Measurements from ENCODE around the gene XRRA1. TPM values are rescaled to one million over a fixed set of nuclear protein-coding genes. Genes with fewer than 3 reads are reported as not detected.
"Not testable (repeated sequence)": the region's sequence is repeated elsewhere in the genome, so short reads cannot be mapped to it uniquely, and the experiment has no call there.

XRRA1 gene
- total RNA-seq, 1 donor: 7.0 TPM

DNA sequence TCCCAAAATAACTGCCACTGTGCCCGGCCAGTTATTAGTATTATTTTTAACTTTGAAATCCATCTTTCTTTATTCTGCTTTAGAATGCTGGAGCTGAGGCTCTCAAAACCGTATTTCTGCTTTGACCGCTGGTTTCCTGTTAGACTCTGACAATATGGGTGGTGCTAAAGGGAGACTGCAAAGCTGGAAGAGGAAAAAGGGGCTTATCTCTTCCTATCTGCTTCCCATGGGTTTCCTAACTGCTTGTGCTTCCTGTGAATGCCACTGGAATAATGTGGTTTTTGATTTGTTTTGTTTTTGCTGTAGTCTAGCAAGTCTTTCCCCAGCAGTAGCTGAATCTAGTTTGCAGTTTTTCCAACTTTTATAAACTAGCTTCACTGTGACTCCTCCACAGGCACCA, 43.6 kb downstream of the XRRA1 start:
- DNase-seq (ENCODE audit: low read depth in 2 of 3, low spot score in 2 of 3): peak in 1 of 3 donors; percentile 9

DNA sequence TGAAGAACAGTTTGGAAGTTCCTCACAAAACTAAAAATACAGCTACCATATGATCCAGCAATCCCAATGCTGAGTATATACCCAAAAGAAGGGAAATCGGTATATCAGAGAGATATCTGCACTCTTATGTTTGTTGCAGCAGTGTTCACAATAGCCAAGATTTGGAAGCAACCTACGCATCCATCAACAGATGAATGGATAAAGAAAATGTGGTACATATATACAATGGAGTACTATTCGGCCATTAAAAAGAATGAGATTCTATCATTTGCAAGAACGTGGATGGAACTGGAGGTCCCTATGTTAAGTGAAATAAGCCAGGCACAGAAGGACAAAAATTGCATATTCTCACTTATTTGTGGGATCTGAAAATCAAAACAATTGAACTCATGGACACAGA, 46.5 kb downstream of the XRRA1 start:
- no peak for DNase-seq (ENCODE audit: low read depth in 2 of 3, low spot score in 2 of 3)

DNA sequence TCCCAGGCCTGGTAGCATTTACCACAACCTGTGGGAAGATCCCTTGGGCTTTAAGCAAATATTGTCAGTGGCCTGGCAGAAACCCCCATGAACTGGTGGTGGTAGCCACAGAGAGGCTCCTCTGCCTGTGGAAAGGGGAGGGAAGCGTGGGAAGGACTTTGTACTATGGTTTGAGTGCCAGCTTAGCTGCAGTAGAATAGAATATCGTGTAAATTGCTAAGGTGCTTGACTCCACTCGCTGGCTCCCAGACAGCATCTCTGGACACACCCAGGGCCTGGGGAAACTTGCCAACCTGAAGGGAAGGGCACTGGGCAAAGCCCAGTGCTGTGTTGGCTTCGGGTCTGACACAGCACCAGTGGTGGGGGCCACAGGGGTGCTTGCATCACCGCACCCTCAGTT, 52.6 kb downstream of the XRRA1 start:
- no peak for DNase-seq (ENCODE audit: low read depth in 2 of 3, low spot score in 2 of 3)

DNA sequence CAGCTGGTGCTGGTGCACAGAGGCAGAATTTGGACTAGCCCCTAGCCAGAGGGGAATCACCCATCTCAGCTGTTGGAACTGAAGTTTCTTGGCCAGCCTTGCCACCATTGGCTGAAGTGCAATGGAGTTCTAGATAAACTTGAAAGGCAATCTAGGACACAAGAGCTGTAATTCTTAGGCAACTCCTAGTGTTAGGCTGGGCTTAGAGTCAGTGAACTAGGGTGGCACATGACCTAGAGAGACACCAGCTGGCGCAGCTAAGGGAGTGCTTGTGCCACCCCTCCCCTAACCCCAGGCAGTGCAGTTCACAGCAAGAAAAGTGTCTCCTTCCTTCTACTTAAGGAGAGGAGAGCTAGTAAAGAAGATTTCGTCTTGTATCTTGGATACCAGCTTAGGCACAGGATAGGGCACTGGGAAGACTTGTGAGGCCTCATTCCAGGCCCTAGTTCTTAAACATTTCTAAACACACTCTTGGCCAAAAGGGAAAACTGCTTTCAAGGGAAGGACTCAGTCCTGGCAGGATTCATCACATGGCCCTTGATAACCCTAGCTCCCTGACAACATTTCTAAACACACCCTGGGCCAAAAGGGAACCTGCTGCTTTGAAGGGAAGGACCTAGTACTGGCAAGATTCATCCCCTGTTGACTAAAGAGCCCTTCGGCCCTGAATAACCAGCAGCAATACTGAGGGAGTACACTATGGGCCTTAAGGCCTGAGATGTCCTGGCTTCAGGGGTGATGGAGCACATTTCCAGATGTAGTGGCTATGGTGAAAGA, 53.4 kb downstream of the XRRA1 start:
- DNase-seq (ENCODE audit: low read depth in 2 of 3, low spot score in 2 of 3): no peak

DNA sequence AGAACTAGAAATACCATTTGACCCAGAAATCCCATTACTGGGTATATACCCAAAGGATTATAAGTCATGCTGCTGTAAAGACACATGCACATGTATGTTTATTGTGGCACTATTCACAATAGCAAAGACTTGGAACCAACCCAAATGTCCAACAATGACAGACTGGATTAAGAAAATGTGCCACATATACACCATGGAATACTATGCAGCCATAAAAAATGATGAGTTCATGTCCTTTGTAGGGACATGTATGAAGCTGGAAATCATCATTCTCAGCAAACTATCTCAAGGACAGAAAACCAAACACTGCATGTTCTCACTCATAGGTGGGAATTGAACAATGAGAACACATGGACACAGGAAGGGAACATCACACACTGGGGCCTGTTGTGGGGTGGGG, 55.9 kb downstream of the XRRA1 start:
- DNase-seq (ENCODE audit: low read depth in 2 of 3, low spot score in 2 of 3): not testable (repeated sequence)

DNA sequence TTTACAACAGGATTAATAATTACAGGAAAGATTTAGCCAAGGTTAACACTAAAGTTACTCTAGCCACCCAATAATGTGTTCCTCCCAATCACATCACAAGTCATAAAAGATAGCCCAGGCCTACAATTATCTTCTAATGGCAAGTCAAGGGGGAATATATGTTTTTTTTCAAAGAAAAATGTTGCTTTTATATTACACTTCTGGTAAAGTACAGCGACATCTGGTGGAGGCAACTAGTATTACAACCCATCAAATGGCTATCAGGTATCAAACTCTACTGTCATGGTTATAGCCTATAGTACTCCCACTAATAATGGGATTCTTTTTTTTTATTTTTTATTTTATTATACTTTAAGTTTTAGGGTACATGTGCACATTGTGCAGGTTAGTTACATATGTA, 71.8 kb downstream of the XRRA1 start:
- peak in 2 of 3 donors; percentile 24 to 62 for DNase-seq (ENCODE audit: low read depth in 2 of 3, low spot score in 2 of 3)

DNA sequence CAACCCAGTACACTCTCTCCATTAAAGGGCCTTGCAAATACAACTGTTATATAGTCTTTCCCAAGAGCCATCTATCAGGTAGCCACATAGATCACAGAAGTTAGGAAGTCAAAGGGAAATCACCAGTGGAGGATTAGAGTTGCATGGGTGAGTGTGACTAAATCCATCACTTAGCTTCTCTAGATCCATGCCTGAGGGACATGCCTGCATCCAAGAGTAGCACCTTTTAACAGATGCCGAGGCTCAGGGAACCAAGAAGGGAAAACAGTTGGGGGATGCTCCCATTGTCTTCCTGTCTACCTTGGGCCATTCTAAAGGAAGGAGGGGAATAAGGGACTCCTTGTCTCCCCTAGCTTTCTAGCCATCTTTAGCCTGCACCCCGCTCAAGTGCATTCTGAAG, 77.9 kb downstream of the XRRA1 start:
- peak in 1 of 3 donors; percentile 39 for DNase-seq (ENCODE audit: low read depth in 2 of 3, low spot score in 2 of 3)

DNA sequence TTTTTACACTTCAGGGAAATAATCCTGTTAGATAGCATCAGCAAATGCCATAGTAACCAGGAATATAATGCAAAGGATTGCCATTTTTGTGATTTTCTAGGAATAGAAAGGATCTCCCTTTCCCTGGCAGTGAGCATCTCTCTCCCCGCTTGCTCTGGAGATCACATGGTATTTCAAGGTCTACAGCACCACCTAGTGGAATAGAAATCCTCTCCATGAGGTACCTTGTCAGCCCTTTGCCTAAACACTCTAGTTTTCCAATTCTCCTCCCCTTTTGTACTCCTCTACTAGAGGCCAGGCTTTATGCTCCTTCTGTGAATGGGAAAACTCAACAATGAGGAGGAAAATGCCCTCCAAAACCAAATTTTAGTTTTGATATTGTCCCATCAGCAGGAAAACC, 78.4 kb downstream of the XRRA1 start:
- peak in 1 of 3 donors; percentile 23 for DNase-seq (ENCODE audit: low read depth in 2 of 3, low spot score in 2 of 3)

DNA sequence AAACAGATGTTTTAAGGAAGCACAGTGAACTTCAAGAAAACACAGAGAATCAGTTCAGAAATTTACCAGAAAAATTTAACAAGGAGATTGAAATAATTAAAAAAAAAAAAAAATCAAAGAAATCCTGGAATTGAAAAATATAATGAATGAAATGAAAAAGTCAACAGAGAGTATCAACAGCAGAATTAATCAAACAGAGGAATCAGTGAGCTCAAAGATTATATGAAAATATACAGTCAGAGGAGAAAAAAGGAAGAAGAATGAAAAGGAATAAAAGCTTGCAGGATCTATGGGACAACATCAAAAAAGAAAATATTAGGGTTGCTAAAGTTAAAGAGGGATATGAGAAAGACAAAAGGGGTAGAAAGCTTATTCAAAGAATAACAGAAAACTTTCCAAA, 82.3 kb downstream of the XRRA1 start:
- no peak for DNase-seq (ENCODE audit: low read depth in 2 of 3, low spot score in 2 of 3)

DNA sequence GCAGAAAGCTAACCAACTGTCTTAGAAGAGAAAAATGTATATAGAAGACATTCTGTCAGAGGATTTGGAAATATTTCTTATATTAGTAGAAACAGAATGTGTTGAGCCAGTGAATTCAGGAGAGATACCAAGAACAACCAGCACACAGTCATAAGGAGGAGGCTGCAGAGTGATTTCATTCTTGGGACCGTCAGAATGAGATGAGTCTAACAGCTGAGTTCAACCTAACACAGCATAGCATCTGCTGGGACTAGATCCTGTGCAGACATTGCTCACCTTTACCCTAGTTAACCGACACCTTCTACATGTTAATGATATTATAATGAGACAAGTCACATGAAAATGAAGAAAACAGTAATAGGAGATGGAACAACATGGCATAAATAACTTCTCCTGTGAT, 85.5 kb downstream of the XRRA1 start:
- DNase-seq (ENCODE audit: low read depth in 2 of 3, low spot score in 2 of 3): no peak

DNA sequence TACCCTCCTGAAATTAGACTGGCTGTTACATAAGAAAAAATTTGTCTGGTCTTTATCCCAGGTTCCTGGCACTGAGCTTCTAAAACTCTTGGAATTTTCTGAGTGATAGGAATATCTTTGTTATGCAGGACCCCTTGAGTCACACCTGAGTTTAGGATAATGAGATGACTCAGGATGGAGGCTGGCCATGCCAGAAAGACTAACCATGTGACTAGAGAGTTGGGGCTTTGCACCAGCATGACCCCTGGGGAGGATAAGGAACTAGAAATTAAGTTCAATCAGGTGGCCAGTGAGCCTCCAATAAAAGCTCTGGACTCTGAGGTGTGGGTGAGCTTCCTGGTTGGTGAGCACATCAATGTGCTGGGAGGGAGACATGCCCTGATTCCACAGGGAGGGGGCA, 88.1 kb downstream of the XRRA1 start:
- DNase-seq (ENCODE audit: low read depth in 2 of 3, low spot score in 2 of 3): no peak

DNA sequence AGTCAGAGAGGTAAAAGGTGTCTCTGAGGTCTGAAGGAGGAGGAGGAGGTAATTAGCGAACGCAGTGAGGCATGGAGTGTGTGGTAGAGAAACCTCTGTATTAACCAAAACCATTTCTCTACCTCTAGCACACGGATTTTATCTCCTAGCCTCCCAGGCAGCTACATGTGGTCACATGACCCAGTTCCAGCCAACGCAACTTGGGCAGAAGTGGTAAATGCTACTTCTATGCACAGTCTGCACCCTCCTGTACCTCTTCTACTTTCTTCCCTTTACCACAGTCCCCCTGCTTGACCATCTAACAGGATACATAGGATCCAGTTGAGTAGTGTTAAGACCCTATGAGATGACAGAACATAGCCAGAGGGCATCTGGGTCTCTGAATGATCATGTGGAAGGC, 95.7 kb downstream of the XRRA1 start:
- no peak for DNase-seq (ENCODE audit: low read depth in 2 of 3, low spot score in 2 of 3)

DNA sequence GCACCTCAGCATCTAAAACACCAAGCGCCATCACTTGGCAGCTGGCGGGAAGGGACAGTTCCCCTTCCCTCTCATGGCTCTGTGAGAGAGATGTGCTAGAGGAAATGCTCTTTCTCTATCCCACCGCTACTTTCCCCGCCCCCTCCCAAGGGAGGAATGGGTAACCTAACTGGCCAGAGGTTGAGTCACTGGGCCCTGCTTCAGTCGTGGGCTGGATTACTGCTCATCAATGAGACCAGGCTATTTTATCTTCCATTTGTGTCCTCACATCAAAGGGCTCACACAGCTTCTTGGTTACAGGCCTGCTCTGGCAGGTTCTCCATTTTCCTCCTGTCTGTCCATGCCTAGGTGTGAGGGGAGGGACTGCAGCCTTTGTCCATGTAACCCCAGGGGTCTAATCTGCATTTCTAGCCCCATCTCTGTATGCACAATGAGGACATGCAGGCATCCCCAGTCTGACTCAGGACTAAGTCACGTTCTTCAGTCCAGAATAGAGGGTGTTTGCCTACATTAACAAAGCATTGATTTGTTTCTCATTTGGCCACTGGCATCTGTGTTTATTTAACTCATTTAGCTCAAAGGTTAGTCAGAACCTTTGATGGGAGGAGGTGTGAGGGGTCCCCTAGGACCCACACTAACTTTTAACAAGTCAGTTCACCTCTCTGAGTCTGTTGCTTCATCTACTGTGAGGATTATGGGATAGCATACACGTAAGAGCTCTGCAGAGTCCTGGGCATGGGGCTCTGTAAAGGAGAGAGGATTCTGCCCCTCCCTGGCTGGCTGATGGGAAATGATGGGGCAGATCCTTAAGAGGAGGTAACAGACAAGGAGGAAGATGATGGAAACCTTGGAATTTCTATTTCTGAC, 99.1 kb downstream of the XRRA1 start:
- DNase-seq (ENCODE audit: low read depth in 2 of 3, low spot score in 2 of 3): no peak

DNA sequence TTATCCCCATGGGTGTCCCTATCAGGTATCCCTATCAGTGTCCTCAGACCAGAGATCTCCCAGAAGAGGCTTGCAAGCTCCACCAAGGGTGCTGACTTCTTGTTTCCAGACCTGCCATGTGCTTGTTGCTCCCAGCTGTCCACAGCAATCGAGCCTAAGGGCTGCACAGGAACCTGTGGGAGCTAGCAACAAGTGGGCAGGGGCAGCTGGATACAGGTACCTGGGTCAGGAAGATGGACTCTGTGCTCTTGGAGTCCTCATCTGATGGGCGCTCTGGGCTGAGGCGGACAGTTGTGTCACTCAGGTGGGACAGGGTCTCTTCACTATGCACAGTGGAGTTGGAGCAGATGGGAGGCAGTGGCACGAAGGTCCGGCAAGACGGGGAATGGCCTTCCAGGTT, 101.0 kb downstream of the XRRA1 start:
- no peak for DNase-seq (ENCODE audit: low read depth in 2 of 3, low spot score in 2 of 3)

DNA sequence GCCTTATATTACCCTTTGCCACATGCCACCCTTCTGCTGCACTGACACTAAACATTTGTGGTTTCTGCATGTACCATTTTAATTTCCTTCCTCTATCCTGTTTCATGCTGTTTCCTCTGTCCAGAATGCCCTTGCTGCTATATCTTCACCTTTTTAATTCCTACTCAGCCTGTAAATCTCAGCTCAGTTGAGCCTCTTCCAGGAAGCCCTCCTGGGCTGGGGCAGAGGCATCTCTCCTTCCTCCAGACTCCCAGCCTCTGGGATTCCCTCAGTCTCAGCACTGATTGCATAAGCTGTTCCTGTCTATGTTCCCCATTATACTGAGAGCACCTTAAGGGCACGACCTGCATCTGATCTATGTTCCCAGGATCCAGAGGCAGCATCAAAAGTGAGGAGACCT, 101.5 kb downstream of the XRRA1 start:
- no peak for DNase-seq (ENCODE audit: low read depth in 2 of 3, low spot score in 2 of 3)

DNA sequence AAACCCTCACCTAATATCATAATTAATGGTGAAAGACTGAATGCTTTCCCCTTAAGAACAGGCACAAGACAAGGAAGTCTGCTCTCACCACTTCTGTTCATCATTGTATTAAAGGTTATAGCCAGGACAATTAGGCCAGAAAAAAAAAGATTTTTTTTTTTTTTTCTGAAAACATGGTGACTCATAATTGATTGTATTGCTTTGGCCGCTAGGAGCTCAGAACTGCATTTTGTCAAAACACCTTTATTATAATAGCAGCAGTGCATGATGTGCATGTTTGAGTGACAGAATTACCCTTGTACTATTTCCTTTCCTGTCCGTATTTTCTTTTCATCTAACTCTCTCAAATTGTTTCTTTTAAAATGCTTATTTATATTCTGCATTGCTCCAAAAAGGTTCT, 102.1 kb downstream of the XRRA1 start:
- DNase-seq (ENCODE audit: low read depth in 2 of 3, low spot score in 2 of 3): no peak

DNA sequence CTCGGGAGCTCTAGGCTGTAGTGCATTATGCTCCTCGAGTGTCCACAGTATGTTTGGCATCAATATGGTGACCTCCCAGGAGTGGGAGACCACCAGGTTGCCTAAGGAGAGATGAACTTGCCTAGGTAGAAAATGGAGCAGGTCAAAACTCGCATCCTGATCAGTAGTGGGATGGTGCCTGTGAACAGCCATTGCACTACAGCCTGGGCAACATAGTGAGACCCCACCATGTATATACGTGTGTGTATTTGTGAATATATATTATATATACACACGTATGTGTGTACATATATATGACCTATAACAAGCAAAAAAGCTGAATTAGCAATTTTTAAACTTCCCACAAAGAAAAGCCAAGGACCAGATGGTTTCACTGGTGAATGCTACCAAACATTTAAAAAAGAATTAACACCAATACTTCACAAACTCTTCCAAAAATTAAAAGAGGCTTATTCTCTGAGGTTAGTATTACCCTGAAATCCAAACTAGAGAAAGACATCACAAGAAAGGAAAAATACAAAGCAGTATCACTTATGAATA, 102.8 kb downstream of the XRRA1 start:
- DNase-seq (ENCODE audit: low read depth in 2 of 3, low spot score in 2 of 3): no peak

DNA sequence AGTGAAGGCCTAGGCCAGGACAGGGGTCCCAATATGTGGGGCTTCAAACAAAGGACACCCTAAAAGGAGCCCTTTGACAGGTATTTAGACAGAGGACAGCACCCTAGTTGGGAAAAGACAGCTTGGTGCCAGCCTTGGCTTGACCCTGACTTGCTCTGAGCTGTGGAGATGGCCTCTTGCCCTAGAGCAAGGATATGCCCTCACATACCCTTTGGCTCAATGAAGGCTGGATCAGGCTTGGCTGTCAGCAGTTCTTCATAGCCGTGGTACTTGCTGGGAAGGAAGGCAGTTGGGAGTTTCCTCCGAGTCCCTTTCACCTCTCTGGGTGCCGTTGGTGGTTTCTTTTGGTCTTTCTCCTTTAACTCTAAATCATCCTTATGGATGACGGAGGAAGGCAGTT, 104.0 kb downstream of the XRRA1 start:
- DNase-seq (ENCODE audit: low read depth in 2 of 3, low spot score in 2 of 3): no peak

DNA sequence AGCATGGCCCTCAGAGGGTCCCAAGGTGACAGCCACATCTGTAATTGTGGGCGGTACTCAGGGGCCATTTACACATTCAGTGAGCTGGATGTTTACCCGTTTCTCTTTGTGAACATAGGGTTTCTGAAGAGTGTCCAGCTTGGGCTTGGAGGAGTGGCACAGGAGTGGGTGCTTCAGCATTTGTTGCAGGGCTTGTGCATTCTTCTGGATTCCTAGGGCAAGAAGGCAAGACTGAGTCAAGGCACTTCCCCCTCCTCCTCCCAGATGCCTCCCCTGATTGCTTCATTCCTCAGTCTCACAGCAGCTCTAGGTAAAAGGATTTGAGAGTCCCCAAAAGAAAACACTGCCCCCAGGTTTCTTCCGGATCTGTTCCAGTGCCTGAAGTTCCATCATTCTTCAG, 104.8 kb downstream of the XRRA1 start:
- DNase-seq (ENCODE audit: low read depth in 2 of 3, low spot score in 2 of 3): no peak

DNA sequence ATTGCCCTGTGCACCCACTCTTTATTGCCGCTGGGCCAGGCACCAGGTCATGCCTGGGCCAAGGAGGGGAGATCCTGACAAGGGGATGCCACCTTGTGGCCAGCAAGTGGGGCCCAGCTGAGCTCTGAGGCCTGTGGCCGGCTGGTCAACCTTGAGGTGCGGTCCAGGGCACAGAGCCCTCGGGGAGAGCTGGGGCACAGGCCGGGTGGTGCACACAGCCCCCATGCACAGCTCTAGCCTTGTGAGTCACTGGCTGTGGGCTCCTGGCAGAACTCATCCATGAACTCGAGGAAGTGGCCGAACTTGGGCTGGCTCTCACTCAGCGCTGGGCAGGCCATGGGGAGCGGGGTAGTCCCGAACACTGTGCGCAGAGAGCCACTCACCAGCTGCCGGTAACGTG, 105.9 kb downstream of the XRRA1 start:
- DNase-seq (ENCODE audit: low read depth in 2 of 3, low spot score in 2 of 3): no peak

DNA sequence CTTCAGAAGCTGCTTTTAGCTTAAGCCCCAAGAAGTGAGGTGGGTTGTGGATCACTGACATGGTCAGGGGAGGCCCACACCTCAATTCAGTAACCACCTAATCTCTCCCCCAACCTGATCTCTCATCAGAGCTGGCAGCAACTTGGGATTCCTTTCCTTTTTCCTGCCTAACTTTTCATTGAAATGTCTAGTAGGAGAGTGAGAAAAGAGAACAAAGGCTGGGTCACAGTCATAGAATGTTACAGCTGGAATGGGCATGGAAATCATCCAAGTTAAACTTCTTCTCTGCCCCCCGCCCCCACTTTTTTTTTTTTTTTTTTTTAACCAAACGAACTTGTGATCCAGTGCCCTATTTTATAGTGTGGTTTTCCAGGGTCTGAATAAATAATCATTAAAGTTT, 108.4 kb downstream of the XRRA1 start:
- DNase-seq (ENCODE audit: low read depth in 2 of 3, low spot score in 2 of 3): no peak

DNA sequence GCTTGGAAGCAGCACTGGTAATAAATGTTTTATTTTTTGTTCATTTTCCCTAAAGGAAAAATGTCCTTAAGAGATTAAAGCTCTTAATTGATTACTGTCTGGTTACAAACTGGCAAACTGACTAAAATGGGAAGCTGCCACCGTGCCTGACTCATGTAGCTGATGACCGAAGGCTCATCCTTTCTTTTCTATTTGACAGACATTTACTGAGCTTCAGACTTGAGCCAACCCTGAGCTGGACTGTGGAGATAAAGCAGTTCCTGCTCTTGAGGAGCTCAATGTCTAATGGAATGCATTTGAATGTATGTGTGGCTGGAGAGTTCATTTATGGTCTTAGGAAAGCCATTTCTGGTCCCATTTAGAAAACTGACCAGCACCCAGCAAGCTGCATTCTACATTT, 108.9 kb downstream of the XRRA1 start:
- no peak for DNase-seq (ENCODE audit: low read depth in 2 of 3, low spot score in 2 of 3)
